Measurements from ENCODE around the gene LRRC3. TPM values are rescaled to one million over a fixed set of nuclear protein-coding genes. Genes with fewer than 3 reads are reported as not detected.

LRRC3 gene
- total and polyA plus RNA-seq, 4 donors = 3.0 to 14.2 (median 7.5) TPM

DNA sequence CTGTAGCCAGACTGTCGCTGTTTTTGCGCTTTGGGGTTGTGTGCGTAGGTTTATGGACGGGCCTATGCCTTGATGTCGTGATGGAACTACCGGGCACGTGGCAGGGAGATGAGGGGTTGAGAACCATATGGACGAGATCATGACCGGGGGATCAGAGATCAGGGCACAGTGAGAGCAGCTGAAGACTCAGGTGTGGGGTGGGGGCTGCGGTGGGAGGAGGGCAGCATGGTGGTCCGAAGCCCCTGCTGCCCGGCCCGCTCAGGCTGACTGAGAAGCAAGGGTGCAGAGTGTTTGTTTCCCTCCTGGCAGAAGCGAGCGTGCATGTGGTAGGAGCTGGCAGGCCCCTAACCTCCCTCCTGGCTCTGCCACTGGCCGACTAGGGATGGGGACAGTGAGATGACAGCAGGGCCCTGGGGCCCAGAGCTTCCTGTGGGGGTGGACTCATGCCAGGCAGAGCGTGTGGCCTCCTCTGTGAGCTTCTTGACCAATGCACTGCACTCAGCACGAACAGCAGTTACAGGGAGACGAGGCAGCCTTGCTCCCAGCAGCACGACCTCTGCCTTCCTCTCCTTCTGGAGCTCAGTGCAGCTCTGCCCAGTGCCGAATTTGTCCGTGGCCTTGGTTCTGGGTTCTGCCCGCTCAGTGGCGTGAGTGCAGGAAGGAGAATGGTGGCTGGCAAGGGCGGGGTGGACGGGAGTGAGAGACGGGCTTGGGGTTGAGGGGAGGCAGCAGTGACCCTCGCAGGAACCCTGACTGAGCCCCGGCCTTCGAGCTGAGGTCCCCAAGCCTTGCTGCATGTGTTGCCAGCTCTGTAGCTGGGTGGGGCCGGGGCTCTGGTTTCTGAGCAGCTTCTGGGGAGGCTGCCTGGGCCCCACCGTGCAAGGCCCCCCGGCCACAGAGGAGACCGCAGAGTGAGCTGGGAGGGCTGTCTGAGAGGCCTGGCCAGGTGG is 22.2 kb upstream of the LRRC3 start:
- no peak overlapping the region for H3K27ac ChIP-seq (ENCODE audit: low read depth in 1 of 2, low read length in 2 of 2)
- 90% methylated on average over 34 of the region's 34 CpGs for WGBS
- H3K4me1 ChIP-seq (ENCODE audit: control insufficient read depth in 4 of 4, insufficient read depth in 4 of 4, low read length in 3 of 4) = peaks cover 0 to under 1% (median under 1%) of the 10 kb centered on the region in 4 donors
- H3K4me3 ChIP-seq (ENCODE audit: low read depth in 1 of 3, low read length in 3 of 3) = no peak overlapping the region
- no peak overlapping the region for H3K9ac ChIP-seq (ENCODE audit: low read depth in 1 of 2, low read length in 2 of 2)
- H3K36me3 ChIP-seq (ENCODE audit: control insufficient read depth in 4 of 4, insufficient read depth in 3 of 4, low read depth in 1 of 4, low read length in 3 of 4) = no peaks in the 10 kb centered on the region
- no peaks in the 10 kb centered on the region for H3K9me3 ChIP-seq (ENCODE audit: control insufficient read depth in 4 of 4, low read length in 3 of 4)
- no peaks in the 10 kb centered on the region for H3K27me3 ChIP-seq (ENCODE audit: control insufficient read depth in 4 of 4, insufficient read depth in 4 of 4, low read length in 3 of 4)
- TF ChIP-seq RXRA (IDR thresholded peaks at IDR 0.05) = no peak
- TF ChIP-seq FOXA2 (IDR thresholded peaks at IDR 0.05) = no peak
- TF ChIP-seq YY1 (IDR thresholded peaks at IDR 0.05) = no peak
- TF ChIP-seq EGR1 (IDR thresholded peaks at IDR 0.05; ENCODE audit: low read depth in 2 of 2) = no peak
- no peak for TF ChIP-seq RAD21 (IDR thresholded peaks at IDR 0.05)
- no peak for TF ChIP-seq FOXA1 (IDR thresholded peaks at IDR 0.05)
- TF ChIP-seq, protein P1, sequence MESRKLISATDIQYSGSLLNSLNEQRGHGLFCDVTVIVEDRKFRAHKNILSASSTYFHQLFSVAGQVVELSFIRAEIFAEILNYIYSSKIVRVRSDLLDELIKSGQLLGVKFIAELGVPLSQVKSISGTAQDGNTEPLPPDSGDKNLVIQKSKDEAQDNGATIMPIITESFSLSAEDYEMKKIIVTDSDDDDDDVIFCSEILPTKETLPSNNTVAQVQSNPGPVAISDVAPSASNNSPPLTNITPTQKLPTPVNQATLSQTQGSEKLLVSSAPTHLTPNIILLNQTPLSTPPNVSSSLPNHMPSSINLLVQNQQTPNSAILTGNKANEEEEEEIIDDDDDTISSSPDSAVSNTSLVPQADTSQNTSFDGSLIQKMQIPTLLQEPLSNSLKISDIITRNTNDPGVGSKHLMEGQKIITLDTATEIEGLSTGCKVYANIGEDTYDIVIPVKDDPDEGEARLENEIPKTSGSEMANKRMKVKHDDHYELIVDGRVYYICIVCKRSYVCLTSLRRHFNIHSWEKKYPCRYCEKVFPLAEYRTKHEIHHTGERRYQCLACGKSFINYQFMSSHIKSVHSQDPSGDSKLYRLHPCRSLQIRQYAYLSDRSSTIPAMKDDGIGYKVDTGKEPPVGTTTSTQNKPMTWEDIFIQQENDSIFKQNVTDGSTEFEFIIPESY (IDR thresholded peaks at IDR 0.05) = no peak
- no peak for DNase-seq (ENCODE audit: low spot score)

DNA sequence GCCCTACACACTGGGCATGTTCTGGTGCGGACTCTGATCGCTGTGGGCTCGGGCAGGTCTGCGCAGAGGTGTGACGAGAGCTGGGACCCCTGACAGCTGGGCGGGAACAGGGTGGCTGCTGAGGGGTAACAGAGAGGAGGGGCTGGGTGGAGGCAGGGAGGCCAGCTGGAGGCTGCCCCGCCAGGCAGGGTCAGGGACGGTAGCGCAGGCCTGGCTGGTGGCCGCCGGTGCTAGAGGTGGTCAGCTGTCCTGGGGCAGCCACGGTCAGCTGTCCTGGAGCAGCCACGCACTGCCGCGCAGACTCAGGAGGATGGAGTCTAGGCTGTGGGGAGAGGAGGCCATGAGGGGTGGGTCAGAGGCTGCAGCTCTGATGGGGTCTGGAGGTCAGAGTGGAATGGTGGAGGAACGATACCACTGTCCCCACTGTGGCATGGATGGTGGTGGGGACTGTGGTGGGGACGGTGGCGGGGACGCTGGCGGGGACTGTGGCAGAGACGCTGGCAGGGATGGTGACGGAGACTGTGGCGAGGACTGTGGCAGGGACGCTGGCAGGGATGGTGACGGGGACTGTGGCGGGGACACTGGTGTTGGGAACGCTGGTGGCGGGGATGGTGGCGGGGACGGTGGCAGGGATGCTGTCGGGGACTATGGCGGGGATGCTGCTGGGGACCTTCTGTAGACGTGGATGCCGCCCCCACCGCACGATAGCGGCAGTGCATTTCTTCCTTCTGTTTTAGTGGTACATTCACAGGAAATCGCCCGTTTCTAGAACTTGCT is 21.3 kb upstream of the LRRC3 start:
- Histone ChIP-seq H3K36me3 (ENCODE audit: control insufficient read depth in 4 of 4, insufficient read depth in 3 of 4, low read depth in 1 of 4, low read length in 3 of 4) (no peaks in the 10 kb centered on the region), H3K27ac (ENCODE audit: low read depth in 1 of 2, low read length in 2 of 2) (no peak overlapping the region), H3K4me3 (ENCODE audit: low read depth in 1 of 3, low read length in 3 of 3) (no peak overlapping the region), H3K27me3 (ENCODE audit: control insufficient read depth in 4 of 4, insufficient read depth in 4 of 4, low read length in 3 of 4) (no peaks in the 10 kb centered on the region), H3K9ac (ENCODE audit: low read depth in 1 of 2, low read length in 2 of 2) (no peak overlapping the region), H3K4me1 (ENCODE audit: control insufficient read depth in 4 of 4, insufficient read depth in 4 of 4, low read length in 3 of 4) (peaks cover 0 to 9% (median 5%) of the 10 kb centered on the region in 4 donors), H3K9me3 (ENCODE audit: control insufficient read depth in 4 of 4, low read length in 3 of 4) (no peaks in the 10 kb centered on the region)
- 94% methylated on average over 39 of the region's 39 CpGs for WGBS
- no peak for TF ChIP-seq TAF1 (conservative IDR thresholded peaks at IDR 0.05)
- TF ChIP-seq HNF4G (IDR thresholded peaks at IDR 0.05) = no peak
- no peak for TF ChIP-seq NR2F2 (IDR thresholded peaks at IDR 0.05)
- TF ChIP-seq FOXA2 (IDR thresholded peaks at IDR 0.05) = no peak
- TF ChIP-seq, protein P2, sequence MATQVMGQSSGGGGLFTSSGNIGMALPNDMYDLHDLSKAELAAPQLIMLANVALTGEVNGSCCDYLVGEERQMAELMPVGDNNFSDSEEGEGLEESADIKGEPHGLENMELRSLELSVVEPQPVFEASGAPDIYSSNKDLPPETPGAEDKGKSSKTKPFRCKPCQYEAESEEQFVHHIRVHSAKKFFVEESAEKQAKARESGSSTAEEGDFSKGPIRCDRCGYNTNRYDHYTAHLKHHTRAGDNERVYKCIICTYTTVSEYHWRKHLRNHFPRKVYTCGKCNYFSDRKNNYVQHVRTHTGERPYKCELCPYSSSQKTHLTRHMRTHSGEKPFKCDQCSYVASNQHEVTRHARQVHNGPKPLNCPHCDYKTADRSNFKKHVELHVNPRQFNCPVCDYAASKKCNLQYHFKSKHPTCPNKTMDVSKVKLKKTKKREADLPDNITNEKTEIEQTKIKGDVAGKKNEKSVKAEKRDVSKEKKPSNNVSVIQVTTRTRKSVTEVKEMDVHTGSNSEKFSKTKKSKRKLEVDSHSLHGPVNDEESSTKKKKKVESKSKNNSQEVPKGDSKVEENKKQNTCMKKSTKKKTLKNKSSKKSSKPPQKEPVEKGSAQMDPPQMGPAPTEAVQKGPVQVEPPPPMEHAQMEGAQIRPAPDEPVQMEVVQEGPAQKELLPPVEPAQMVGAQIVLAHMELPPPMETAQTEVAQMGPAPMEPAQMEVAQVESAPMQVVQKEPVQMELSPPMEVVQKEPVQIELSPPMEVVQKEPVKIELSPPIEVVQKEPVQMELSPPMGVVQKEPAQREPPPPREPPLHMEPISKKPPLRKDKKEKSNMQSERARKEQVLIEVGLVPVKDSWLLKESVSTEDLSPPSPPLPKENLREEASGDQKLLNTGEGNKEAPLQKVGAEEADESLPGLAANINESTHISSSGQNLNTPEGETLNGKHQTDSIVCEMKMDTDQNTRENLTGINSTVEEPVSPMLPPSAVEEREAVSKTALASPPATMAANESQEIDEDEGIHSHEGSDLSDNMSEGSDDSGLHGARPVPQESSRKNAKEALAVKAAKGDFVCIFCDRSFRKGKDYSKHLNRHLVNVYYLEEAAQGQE (IDR thresholded peaks at IDR 0.05) = no peak
- no peak for TF ChIP-seq EGR1 (IDR thresholded peaks at IDR 0.05; ENCODE audit: low read depth in 2 of 2)
- TF ChIP-seq, protein P3, sequence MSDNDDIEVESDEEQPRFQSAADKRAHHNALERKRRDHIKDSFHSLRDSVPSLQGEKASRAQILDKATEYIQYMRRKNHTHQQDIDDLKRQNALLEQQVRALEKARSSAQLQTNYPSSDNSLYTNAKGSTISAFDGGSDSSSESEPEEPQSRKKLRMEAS (IDR thresholded peaks at IDR 0.05) = no peak
- TF ChIP-seq RAD21 (IDR thresholded peaks at IDR 0.05) = no peak
- no peak for DNase-seq (ENCODE audit: low spot score)
